Inflammatory macrophage (primary cell): ENCODE data around the gene RBMS1.
"Not testable (repeated sequence)": the region's sequence is repeated elsewhere in the genome, so short reads cannot be mapped to it uniquely, and the experiment has no call there.

Source experiments
- DNase-seq, 2 donors: peaks; one replicate each; pipeline ENCODE4 v3.0.0-alpha.2; 2020 to 2022

Gene RBMS1

GRCh38 chr2:160499865-160500264, 6.3 kb upstream of the RBMS1 start:
- DNase-seq = no peak

DNA sequence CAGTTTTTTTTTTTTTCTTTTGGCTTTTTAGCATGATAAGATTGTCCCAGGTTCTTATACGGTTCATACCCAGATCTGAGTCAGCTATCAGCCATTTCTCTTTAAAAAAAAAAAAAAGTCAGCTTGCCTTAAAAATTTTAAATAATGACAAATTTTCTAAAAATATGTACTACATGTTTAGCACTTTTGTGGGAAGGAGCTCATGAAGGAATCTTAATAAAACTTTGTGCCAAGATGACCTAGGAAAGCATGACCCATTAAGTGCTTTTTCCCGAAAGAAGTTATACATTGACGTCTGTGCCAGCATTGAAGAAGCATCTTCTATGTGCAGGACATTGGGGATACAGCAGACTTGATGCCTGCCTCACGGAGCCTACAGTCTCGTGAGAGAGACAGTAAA, 4.5 kb upstream of the RBMS1 start:
- no peak for DNase-seq

DNA sequence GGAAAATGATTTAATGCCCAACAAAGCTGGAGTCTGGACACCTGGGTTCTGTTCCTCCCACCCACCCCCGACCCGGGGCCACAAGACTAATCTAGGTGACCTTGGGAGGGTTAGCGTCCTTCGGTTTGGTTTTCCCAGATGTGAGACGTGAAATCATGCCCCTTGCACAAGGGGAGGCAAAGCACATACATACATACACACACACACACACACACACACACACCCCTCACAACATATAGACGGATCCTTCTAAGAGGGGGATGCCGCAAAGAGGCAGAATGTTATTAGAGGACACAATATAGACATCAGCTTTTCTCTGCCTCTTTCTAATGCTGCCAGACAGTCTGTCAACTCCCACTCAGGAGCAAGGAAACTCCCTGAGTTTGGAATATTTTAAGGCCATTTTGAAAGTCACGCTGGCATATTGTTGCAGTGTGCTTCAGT, 616 bp upstream of the RBMS1 start:
- DNase-seq = no peak

DNA sequence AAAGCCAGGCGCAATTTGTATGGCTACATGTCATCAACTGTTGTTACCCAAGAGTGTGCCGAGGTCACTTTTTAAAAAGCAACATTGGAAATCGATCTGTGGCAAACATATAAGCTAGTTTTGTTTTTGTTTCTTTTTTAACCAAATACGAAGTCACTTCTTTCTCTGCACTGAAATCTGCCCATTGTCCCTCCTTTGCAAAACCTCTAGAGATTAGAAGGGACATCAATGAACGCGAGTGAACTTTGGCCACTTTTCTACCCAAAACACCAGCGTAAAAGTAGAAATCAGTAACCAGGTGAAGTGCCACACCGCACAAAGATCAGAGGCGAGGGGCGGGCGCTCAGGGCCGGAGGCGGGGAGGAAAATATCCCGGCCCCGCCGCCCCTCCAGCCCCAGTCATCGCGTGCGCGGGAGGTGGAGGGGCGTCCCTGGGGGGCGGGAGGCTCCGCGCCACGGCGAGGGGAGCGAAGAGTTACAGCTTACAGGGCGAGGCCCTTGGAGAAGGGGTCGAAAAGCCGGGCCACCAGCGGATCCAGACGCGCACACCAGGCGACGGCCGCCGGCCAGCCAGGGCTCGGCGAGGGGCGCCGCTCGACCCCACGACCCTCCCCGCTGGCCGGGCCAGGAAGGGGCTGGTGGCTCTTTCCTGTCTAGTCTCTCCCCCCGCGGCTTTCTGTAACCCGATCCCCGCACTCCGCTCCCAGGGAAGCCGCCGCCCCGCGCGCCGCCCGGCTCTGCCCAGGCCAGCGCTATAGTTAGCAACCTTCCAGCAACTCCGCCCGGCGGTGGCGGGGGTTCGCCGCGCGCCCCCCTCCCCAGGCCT, 993 bp downstream of the RBMS1 start:
- peak; percentile 13 to 31 for DNase-seq

DNA sequence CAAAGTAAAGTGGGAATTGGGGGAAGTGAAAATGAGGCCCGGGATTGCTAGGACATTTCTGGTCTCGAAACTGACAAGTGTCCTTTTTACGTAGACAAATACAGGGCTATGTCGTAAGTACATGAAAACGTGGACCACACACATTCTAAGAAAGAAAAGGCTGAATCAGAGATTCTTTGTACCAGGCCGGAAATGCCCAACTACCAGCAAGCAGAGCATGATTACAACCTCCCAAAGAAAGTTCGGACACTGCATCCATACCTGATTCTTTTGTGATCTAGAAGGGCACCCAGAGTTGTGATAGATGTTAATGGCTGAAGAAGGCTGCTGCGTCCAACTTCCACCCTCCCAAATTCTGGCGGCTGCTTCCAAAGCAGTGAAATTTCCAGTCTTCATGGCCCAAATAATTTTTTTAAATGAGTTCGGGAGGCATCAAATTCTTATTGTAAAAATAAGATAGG, 1.7 kb downstream of the RBMS1 start:
- peak; percentile 30 to 43 for DNase-seq

DNA sequence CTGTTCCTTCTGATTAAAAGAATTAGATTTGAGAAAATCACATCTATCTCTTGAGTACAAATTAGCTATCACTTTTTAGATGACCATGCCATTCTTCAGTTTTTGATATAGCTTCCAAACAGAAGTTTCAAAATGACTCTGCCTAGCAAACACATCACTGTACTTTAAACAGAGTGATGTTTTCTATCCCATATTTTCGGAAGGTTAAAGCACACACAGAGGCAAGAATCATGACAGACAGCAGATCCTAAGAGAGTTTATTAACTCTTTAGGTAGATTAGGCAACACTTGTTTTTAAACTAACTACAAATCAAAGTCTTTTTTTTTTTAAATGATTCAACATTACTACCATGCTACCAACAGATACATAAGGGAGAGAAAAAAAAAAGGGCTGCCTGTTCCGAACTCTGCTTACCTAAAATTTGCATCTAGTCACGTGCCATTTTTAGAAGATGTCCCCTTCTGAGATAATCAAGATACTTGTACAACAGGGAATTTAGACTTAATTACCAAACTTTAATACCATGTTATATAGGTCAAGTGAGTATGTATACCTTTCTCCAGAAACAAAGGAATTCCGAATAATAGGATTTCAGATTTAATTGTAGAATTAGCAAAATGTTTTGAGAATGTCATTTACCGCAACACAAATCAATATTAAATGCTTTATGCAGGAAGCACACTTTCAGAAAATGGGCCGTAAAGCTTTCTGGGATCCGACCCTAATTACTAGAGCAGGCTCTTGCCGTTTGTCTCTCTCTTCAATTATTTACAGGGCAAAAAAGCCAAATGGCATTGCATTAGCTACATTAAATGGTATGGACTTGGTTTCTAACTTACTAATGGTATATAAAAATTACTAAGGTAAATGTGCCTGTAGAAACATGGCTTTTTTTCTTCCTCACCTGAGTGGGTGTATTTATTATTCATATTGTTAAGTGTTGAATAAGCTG, 2.6 kb downstream of the RBMS1 start:
- DNase-seq = no peak

- peak; percentile 56 to 88 for DNase-seq
These were observed 4.5 kb downstream of the RBMS1 start for GRCh38 chr2:160489111-160489510.

DNA sequence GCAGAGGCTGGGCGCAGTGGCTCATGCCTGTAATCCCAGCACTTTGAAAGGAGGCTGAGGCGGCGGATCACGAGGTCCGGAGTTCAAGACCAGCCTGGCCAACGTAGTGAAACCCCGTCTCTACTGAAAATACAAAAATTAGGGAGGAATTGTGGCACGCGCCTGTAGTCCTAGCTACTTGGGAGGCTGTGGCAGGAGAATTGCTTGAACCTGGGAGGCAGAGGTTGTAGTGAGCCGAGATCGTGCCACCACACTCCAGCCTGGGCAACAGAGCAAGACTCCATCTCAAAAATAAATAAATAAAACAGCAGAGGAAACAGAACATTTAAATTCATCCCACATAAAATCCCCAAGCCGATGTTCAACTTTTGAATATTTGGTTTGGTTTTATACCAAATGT, 5.3 kb downstream of the RBMS1 start:
- DNase-seq = not testable (repeated sequence)

DNA sequence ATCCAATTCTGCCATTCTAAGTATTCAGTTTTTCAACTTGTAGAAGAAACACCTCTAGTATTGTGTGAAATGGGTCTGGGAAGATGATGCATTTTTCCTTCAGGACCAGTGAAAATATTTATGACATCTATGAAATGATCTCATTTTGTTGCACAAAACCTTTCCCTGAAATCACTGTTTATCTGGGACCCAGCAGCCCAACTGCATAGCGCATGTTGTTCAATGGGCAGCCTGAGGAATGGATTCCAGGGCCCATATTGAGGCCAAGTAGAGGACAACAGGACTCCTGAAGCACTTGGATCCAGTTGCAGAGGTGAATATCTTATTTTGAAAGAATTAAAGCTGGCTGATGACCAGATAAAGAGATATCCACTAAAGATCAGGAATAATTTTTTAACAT, 7.3 kb downstream of the RBMS1 start:
- no peak for DNase-seq

DNA sequence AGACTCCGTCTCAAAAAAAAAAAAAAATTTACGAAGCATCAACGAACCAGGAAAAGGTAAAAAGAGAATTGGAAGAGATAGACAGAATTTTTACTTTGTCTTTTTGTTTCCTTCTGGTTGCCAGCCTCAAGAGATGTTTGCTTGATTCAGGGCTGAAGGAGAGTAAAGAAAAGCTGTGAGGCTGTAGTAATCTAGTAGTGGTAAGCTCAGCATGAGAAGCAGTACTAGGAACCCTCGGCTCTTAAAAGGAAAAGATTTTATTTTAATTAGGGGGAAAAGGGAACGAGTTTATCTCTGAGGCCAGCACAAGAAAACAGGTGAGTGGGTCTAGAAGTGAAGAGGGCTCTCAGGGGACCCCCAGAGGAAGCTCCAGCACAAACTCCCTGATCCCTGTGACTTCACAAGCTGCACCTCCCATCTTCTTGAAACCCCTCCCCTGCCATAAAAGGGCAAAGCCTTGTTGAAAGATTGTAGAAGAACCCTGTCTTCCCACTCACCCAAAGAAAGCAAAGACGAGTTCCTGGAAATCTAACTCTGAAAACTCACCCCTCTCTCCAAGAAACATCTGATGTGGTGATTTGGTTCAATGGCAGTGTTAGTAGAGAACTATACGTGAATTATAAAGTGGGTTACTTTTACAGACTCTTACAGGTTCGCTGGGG, 8.6 kb downstream of the RBMS1 start:
- no peak for DNase-seq

- no peak for DNase-seq
These were observed 10.9 kb downstream of the RBMS1 start for GRCh38 chr2:160482673-160483072.

- DNase-seq = no peak
These were observed 14.3 kb downstream of the RBMS1 start for GRCh38 chr2:160479269-160479668.

DNA sequence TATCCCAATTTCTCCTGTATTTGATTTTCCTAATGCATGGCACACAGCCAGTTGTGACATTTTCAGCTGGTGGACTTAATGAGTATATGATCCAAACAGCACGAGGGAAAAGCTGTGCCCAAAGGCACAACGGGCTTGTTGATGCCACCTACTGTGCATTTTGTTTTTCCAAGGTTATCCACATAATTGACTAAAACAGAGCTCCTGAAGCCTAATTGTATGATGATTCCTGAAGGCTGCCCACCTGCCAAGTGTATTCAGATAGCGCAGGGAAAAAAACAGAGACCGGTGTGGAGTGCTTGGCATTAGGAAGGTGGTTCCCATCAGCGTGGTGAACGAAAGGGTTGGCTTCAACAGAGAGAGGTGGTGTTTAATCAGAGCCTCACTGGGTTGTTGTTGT, 14.9 kb downstream of the RBMS1 start:
- DNase-seq = no peak

DNA sequence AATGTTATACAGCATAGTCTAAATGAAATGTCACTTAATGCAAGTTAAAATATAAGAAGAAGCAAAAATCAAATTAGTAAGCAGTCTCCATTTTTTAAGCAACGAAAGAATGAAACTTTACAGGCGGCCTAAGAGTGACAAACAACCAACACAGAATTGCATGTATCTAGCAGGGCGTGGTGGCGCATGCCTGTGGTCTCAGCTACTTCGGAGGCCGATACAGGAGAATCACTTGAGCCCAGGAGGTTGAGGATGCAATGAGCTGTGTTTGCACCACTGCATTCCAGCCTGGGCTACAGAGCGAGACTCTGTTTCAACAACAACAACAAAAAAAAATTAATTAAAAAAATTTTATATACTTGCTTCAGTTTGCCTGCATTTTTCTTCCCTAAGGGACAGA, 16.6 kb downstream of the RBMS1 start:
- DNase-seq = no peak

GRCh38 chr2:160474891-160475787, 18.5 kb downstream of the RBMS1 start:
- DNase-seq = no peak

DNA sequence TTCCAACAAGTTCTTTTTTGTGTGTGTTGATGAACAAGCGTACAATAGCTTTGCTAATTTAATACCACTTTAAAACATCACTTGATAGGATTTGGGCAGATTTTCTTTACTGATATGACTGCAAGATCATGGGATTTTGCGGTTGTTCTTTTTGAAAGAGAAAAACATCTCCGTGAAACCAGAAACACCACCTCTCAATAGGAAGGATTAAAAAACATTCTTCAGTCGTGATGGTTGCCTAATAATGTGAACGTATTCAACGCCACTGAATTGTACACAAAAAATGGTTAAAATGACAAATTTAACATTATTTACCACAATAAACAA, 19.3 kb downstream of the RBMS1 start:
- no peak for DNase-seq

GRCh38 chr2:160473468-160474318, 19.9 kb downstream of the RBMS1 start:
- no peak for DNase-seq

DNA sequence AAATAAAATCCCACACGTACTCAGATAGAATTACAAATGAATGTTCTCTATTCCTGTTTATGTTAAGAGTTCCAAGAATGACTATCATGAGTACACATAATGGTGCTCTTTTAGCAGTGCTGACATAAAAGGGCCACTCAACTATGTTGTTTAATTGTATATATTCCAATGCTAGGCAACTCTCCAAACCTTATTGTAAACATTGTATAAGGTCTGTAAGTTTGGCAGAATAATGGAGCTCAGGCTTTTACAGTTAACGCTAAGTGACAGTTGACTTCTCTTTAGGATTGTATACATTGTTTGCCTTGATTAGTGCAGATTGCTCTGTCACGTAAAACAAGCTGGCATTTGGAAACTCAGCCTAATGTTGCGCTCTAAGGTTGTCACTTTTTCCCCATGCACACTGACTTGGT, 20.8 kb downstream of the RBMS1 start:
- DNase-seq = no peak

DNA sequence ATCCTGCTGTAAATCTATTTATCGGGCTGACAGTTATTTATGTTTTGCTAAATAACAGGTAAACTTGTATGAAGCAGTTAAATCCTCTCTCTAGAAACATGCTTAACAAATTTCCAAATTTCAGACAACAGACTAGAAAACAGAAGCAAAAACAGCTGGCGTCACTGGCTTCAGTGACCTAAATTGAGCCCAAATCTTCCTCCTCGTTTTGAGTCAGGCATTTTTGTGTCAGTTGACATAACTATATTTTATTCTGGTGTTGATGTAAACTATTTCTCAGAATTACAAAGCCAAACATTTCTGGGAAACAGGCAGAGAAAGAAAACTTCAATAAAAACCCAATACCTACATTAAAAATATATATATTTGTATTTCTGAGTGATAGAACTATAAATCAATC, 21.7 kb downstream of the RBMS1 start:
- no peak for DNase-seq

- DNase-seq = no peak
These were observed 23.9 kb downstream of the RBMS1 start for GRCh38 chr2:160469621-160470204.

GRCh38 chr2:160469164-160469563, 24.4 kb downstream of the RBMS1 start:
- no peak for DNase-seq
